Stimulated activated naive CD8-positive, alpha-beta T cell treated with anti-CD3 and anti-CD28 coated beads, Interleukin-15, amount 100 ng/mL, for 72 hours (primary cell): ENCODE measurements around the gene DMBT1.

Experiments
- ATAC-seq: fragments of 150-1000 bp; cut with Tn5 transposase; 2 replicates; pipeline ENCODE4 v1.10.0; 2021; ENCODE audit warnings: mild to moderate bottlenecking, moderate library complexity
- DNase-seq, 2 donors: peaks; one replicate each; pipeline ENCODE4 v3.0.0; 2021 to 2022
- H3K27ac Mint-ChIP-seq, 2 donors: one replicate each; pipeline ENCODE4 v1.8.0; 2022; ENCODE audit warnings: mild to moderate bottlenecking in 2 of 2, mixed read lengths in 2 of 2, moderate library complexity in 2 of 2
- H3K27me3 Mint-ChIP-seq: one replicate; pipeline ENCODE4 v1.8.0; 2022; ENCODE audit warnings: mixed read lengths
- H3K4me1 Mint-ChIP-seq: one replicate; pipeline ENCODE4 v1.8.0; 2022; ENCODE audit warnings: mild to moderate bottlenecking, mixed read lengths
- H3K4me3 Mint-ChIP-seq, 2 donors: one replicate each; pipeline ENCODE4 v1.8.0; 2022; ENCODE audit warnings: mild to moderate bottlenecking in 2 of 2, mixed read lengths in 2 of 2, moderate library complexity in 1 of 2
- H3K9me3 Mint-ChIP-seq, 2 donors: one replicate each; pipeline ENCODE4 v1.8.0; 2022; ENCODE audit warnings: mixed read lengths in 2 of 2

Gene DMBT1

DNA sequence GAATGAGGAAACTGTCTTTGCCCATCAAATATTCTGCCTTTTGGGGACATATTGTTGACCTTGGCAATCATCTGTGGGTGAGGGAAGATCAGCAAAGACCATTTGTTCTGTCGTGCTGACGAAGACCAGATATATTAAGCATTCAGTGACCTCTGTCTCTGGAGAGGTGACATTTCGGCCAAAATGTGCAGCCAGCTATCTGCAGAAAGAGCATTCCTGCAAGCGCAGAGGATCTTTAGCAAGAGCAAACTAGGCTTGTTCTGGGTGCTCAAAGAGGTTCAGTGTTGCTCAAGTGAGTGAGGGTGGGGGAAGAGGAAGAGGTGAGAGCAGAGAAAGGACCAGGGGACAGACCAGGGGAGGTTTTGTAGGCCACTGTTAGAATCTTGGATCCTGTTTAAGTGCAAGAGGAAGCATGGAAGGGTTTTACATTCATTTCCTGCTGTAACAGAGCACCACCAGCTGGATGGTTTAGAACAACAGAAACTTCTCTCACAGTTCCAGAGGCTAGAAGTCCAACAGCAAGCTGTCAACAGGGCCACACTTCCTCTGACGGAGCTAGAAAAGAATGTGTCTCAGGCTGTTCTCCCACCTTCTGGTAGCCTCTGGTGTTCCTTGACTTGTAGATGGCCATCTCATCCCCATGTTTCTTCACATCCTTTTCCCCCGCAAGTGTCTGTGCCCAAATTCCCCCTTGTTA lies 127.9 kb downstream of the DMBT1 start:
- no peak overlapping the region for H3K27ac Mint-ChIP-seq

DNA sequence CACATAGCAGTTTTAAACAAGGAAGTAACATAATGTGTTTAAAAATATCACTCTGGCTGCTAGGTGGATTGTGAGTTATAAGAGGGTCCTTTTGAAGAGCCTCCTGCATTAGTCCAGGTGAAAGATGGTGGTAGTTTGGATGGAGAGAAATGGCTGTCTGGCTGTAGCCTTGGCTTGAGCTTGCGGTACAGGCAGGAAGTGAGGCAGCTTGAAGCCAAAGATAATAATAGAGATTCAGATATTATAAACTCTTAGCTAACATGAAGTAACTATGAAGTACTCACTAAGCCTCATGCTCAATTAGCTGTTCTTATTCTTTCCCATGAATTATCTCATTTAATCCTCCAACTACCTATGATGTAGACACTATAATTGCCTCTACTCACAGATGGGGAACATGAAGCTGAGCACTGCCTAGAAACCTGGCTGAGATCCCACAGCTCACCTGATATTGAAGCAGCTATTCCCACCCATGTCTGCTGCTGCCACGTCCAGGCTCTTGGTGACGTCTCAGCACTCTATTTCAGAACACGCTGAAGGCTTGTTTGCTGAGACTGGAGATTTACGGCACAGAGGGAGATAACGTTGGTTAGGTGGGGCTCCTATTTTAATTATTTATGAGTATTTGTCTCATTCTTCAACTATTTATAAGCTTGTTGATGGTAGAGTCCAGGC lies 128.7 kb downstream of the DMBT1 start:
- H3K27ac Mint-ChIP-seq = no peak overlapping the region

More for the DNA sequence above, 127.9 kb downstream of the DMBT1 start:
- ATAC-seq = no peak
- Mint-ChIP-seq H3K27me3 (peaks cover 39% of the 10 kb centered on the region), H3K9me3 (no peaks in the 10 kb centered on the region), H3K4me1 (no peaks in the 10 kb centered on the region), H3K4me3 (no peak overlapping the region)
- DNase-seq = no peak

DNA sequence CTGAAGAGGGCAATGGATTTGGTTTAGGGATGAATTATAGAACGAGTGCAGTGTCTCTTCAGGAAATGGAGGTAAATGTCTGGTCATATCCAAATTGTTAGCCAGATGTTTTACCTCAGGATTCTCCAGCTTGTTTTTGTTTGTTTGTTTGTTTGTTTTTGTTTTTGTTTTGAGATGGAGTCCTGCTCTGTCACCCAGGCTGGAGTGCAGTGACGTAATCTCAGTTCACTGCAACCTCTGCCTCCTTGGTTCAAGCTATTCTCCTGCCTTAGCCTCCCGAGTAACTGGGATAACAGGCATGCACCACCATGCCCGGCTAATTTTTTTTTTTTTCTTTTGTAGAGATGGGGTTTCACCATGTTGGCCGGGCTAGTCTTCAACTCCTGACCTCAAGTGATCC lies 132.2 kb downstream of the DMBT1 start:
- Mint-ChIP-seq H3K9me3 (no peaks in the 10 kb centered on the region), H3K27me3 (peaks cover 19% of the 10 kb centered on the region), H3K4me1 (no peaks in the 10 kb centered on the region), H3K4me3 (no peak overlapping the region), H3K27ac (no peak overlapping the region)
- DNase-seq = no peak
- no peak for ATAC-seq

More for the DNA sequence above, 128.7 kb downstream of the DMBT1 start:
- Mint-ChIP-seq H3K27me3 (peaks cover 31% of the 10 kb centered on the region), H3K9me3 (no peaks in the 10 kb centered on the region), H3K4me3 (no peak overlapping the region), H3K4me1 (no peaks in the 10 kb centered on the region)
- DNase-seq (no peak), ATAC-seq (no peak)
